ENCODE data around the gene CELF4. TPM values are rescaled to one million over a fixed set of nuclear protein-coding genes. Genes with fewer than 3 reads are reported as not detected.

Gene CELF4
- total and polyA plus RNA-seq, 2 of the 4 experiments (the other 2 are of a cell fraction), result not detected

DNA sequence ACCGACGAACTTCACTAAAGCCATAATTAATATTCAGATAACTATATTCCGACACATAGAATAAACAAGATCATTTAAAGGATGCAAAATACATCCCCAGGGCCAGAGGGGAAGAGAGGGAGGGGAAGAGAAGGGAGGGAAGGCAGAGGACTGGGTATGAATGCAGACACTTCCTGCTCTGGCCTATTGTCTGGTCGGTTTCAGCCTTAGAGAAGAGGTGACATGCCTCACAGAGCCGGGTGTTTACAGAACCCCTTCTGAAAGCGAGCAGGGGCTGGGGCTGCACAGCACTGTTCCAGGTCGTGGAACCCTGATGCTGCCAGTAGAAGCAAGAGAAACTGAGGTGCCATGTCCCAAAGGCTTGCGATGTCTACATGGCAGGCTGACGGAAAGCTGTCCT, 31.0 kb downstream of the CELF4 start:
- Histone ChIP-seq H4K5ac (ENCODE audit: low read depth, low read length) (no peak overlapping the region), H4K91ac (ENCODE audit: insufficient read depth, low read depth, low read length) (no peak overlapping the region), H2AK5ac (ENCODE audit: low read depth, low read length) (no peak overlapping the region), H3K56ac (ENCODE audit: extremely low read depth, insufficient read depth, low read length) (no peak overlapping the region), H2AK9ac (replicated peaks; ENCODE audit: low read depth, low read length, poor library complexity) (no peak overlapping the region), H3K9me3 (ENCODE audit: control insufficient read depth, insufficient read depth, low read length) (no peaks in the 10 kb centered on the region), H2AFZ (replicated peaks; ENCODE audit: low read length, poor library complexity) (no peak overlapping the region), H2BK15ac (ENCODE audit: low read depth, low read length) (no peak overlapping the region), H4K8ac (ENCODE audit: low read depth in 2 of 2, low read length in 2 of 2) (no peak overlapping the region), H3K4me3 (ENCODE audit: insufficient read depth, low read depth, low read length) (no peak overlapping the region), H3K4ac (ENCODE audit: low read depth, low read length) (no peak overlapping the region), H4K20me1 (ENCODE audit: insufficient read depth, low read length) (no peaks in the 10 kb centered on the region), H3K9ac (ENCODE audit: low read depth, low read length) (no peak overlapping the region), H3K4me2 (ENCODE audit: low read depth, low read length) (no peak overlapping the region), H2BK20ac (ENCODE audit: low read depth, low read length) (no peak overlapping the region), H2BK120ac (ENCODE audit: low read depth, low read length) (no peak overlapping the region), H3K27me3 (ENCODE audit: control insufficient read depth, insufficient read depth, low read length) (peaks cover 26% of the 10 kb centered on the region; the same call in 1 of the 2 replicates), H3K9me1 (ENCODE audit: insufficient read depth, low read length) (no peaks in the 10 kb centered on the region), H3K18ac (ENCODE audit: low read depth, low read length) (no peak overlapping the region), H3K79me1 (ENCODE audit: low read depth in 1 of 2, low read length in 2 of 2) (no peaks in the 10 kb centered on the region), H3K27ac (ENCODE audit: insufficient read depth, low read length) (no peak overlapping the region), H3K36me3 (ENCODE audit: control insufficient read depth, insufficient read depth, low read length) (no peaks in the 10 kb centered on the region), H3K23ac (ENCODE audit: low read depth, low read length) (no peak overlapping the region), H3K14ac (replicated peaks; ENCODE audit: low read depth, low read length) (no peak overlapping the region), H3K4me1 (ENCODE audit: control insufficient read depth, insufficient read depth, low read length) (no peaks in the 10 kb centered on the region), H2BK5ac (ENCODE audit: low read depth, low read length, poor library complexity, severe bottlenecking) (no peak overlapping the region)
- no peak for TF ChIP-seq CHD1 (IDR thresholded peaks at IDR 0.05; ENCODE audit: low read depth, low read length)
- TF ChIP-seq CEBPB (IDR thresholded peaks at IDR 0.05; ENCODE audit: low read depth, low read length), result no peak
- dilution Hi-C loops (cut with HindIII; ENCODE audit: low sequenced_read_pairs, unreplicated experiment) (no loop called here), intact Hi-C loops (cut with micrococcal nuclease) (loop anchor here (5.0 kb wide), 2 partner anchors 212 to 592 kb away; no protein-coding TSS in a partner anchor), in situ Hi-C loops (cut with MboI; ENCODE audit: low sequenced_read_pairs) (loop anchor here (5.0 kb wide), 1 partner anchor 147 kb away; no protein-coding TSS in a partner anchor)
- ChIA-PET POLR2A (ENCODE audit: unreplicated experiment) (no interaction called here), CTCF (no interaction called here)
- 3% methylated on average over 4 of the region's 9 CpGs; no CpG with 5 or more reads in 1 of the 2 experiments for WGBS, 2 experiments (ENCODE audit: extremely low coverage in 2 of 2, insufficient read length in 1 of 2)
- no peak for ATAC-seq (ENCODE audit: low read depth)
- DNase-seq, result no peak
- no TSS peak for BruUV-seq (replicated peaks)
